Gastroesophageal sphincter (tissue), 4 donors: ENCODE measurements around the gene TANC1. TPM values are rescaled to one million over a fixed set of nuclear protein-coding genes. Genes with fewer than 3 reads are reported as not detected.

Source experiments
- ATAC-seq: fragments of 150-250 bp; one replicate; pipeline ENCODE4 v1.9.1; 2016; ENCODE audit warnings: mild to moderate bottlenecking, moderate library complexity
- H3K27ac ChIP-seq, 4 donors: fragments of 200-600 bp; sonication (generic) in 3 of 4; 1 replicate in 3 of 4; 2 replicates in 1 of 4; pipeline ENCODE4 v1.5.1; 2016 to 2019
- H3K27me3 ChIP-seq: fragments of 200-600 bp; sonication (generic); one replicate; pipeline ENCODE4 v1.5.1; 2019
- H3K36me3 ChIP-seq, 2 donors: fragments of 200-600 bp; sonication (generic); one replicate each; pipeline ENCODE4 v1.5.1; 2019; ENCODE audit warnings: control low read depth in 1 of 2
- H3K4me1 ChIP-seq, 3 donors: fragments of 200-600 bp; sonication (generic); 1 replicate in 2 of 3; 2 replicates in 1 of 3; pipeline ENCODE4 v1.5.1; 2016 to 2019; ENCODE audit warnings: control low read depth in 2 of 3
- H3K4me3 ChIP-seq, 2 donors: fragments of 200-600 bp; sonication (generic); one replicate each; pipeline ENCODE4 v1.5.1; 2019; ENCODE audit warnings: mild to moderate bottlenecking in 1 of 2, moderate library complexity in 1 of 2
- H3K9me3 ChIP-seq, 3 donors: fragments of 200-600 bp; sonication (generic); one replicate each; pipeline ENCODE4 v1.5.1; 2017 to 2019; ENCODE audit warnings: control low read depth in 2 of 3
- CTCF ChIP-seq, 4 experiments: fragments of 200-600 bp in 2 of 4; fragments of 450-650 bp in 2 of 4; sonication (generic) in 1 of 4; IDR thresholded peaks; one replicate each; pipeline ENCODE4 v1.5.1; 2017 to 2019; ENCODE audit warnings: antibody characterized with exemption in 4 of 4, mild to moderate bottlenecking in 2 of 4, moderate library complexity in 2 of 4
- EP300 ChIP-seq: sonication (generic); formaldehyde crosslinking; IDR thresholded peaks from one replicate; pipeline ENCODE4 v1.6.1; 2017; ENCODE audit warnings: antibody characterized with exemption, mild to moderate bottlenecking
- POLR2A ChIP-seq, 2 donors: fragments of 450-650 bp; IDR thresholded peaks; one replicate each; pipeline ENCODE4 v1.6.1; 2017; ENCODE audit warnings: antibody characterized with exemption in 2 of 2, mild to moderate bottlenecking in 2 of 2, moderate library complexity in 1 of 2
- POLR2AphosphoS5 ChIP-seq: sonication (generic); formaldehyde crosslinking; IDR thresholded peaks from one replicate; pipeline ENCODE4 v1.6.1; 2017; ENCODE audit warnings: antibody characterized with exemption
- WGBS, 2 donors: methylation state at CpG; one replicate each; pipeline ENCODE4 v1.1.5; 2018; ENCODE audit warnings: low coverage in 1 of 2; 5-methylcytosine and 5-hydroxymethylcytosine counted together
- total RNA-seq, 4 donors: library from RNA; depleted of rRNA; stranded (reverse); fragments of >200 nt; gene quantifications; one replicate each; pipeline ENCODE4 v1.1.0, GENCODE V29; 2016

TANC1 gene
- total RNA-seq, 4 donors from 2014 or later = 37.4 to 66.5 (median 46.0) TPM

GRCh38 chr2:159229476-159230144 lies 261.2 kb downstream of the TANC1 start:
- no peaks in the 10 kb centered on the region for H3K9me3 ChIP-seq
- ATAC-seq = no peak
- no peak overlapping the region for H3K4me3 ChIP-seq
- H3K27ac ChIP-seq = no peak overlapping the region
- WGBS, 2 donors = 80 to 95% methylated on average over 2 to 7 of the region's 15 CpGs
- TF ChIP-seq POLR2A (IDR thresholded peaks at IDR 0.05) = no peak
- no peak for TF ChIP-seq EP300
- TF ChIP-seq CTCF (IDR thresholded peaks at IDR 0.05) = no peak
- no peak for TF ChIP-seq POLR2AphosphoS5
- peaks cover 0 to 16% (median 0%) of the 10 kb centered on the region in 3 donors for H3K4me1 ChIP-seq
- no peaks in the 10 kb centered on the region for H3K27me3 ChIP-seq
- peaks cover 0 to 79% of the 10 kb centered on the region in 2 donors for H3K36me3 ChIP-seq

- WGBS, 2 donors = 60 to 100% methylated on average over 1 to 7 of the region's 19 CpGs
- no peak for ATAC-seq
- peaks cover 0 to 12% (median 0%) of the 10 kb centered on the region in 3 donors for H3K4me1 ChIP-seq
- peaks cover 0 to 79% of the 10 kb centered on the region in 2 donors for H3K36me3 ChIP-seq
- H3K27me3 ChIP-seq = no peaks in the 10 kb centered on the region
- H3K4me3 ChIP-seq = no peak overlapping the region
- no peaks in the 10 kb centered on the region for H3K9me3 ChIP-seq
- TF ChIP-seq CTCF (IDR thresholded peaks at IDR 0.05) (no peak), POLR2A (IDR thresholded peaks at IDR 0.05) (no peak), POLR2AphosphoS5 (no peak), EP300 (no peak)
- no peak overlapping the region for H3K27ac ChIP-seq
These were observed 261.9 kb downstream of the TANC1 start for GRCh38 chr2:159230145-159230877.

- peaks cover 0 to 12% (median 0%) of the 10 kb centered on the region in 3 donors for H3K4me1 ChIP-seq
- WGBS, 2 donors = 15 to 18% methylated on average over 3 of the region's 3 CpGs
- no peak overlapping the region for H3K27ac ChIP-seq
- H3K4me3 ChIP-seq = no peak overlapping the region
- no peaks in the 10 kb centered on the region for H3K27me3 ChIP-seq
- TF ChIP-seq POLR2AphosphoS5 = no peak
- TF ChIP-seq CTCF (IDR thresholded peaks at IDR 0.05) = no peak
- TF ChIP-seq POLR2A (IDR thresholded peaks at IDR 0.05) = no peak
- no peak for TF ChIP-seq EP300
- ATAC-seq = no peak
- peaks cover 3 to 81% of the 10 kb centered on the region in 2 donors for H3K36me3 ChIP-seq
- no peaks in the 10 kb centered on the region for H3K9me3 ChIP-seq
These were observed 264.2 kb downstream of the TANC1 start for GRCh38 chr2:159232456-159233170.

GRCh38 chr2:159234868-159235267 lies 266.4 kb downstream of the TANC1 start:
- ATAC-seq = no peak
- Histone ChIP-seq H3K9me3 (no peaks in the 10 kb centered on the region), H3K4me3 (no peak overlapping the region), H3K36me3 (peaks cover 3 to 81% of the 10 kb centered on the region in 2 donors), H3K27ac (no peak overlapping the region), H3K27me3 (no peaks in the 10 kb centered on the region), H3K4me1 (peaks cover 0 to 12% (median 0%) of the 10 kb centered on the region in 3 donors)
- 85 to 91% methylated on average over 6 of the region's 6 CpGs for WGBS, 2 donors
- TF ChIP-seq EP300 (no peak), POLR2AphosphoS5 (no peak), CTCF (IDR thresholded peaks at IDR 0.05) (no peak), POLR2A (IDR thresholded peaks at IDR 0.05) (no peak)
